Liver (tissue), 9 donors: Measurements from ENCODE around the gene LRFN5. TPM values are rescaled to one million over a fixed set of nuclear protein-coding genes. Genes with fewer than 3 reads are reported as not detected.

Source experiments
- DNase-seq: peaks from one replicate; pipeline ENCODE4 v3.0.0-alpha.2; 2017; ENCODE audit warnings: low spot score
- H3K27ac ChIP-seq, 2 donors: one replicate each; pipeline ENCODE4 v1.7.0; 2013; ENCODE audit warnings: inconsistent platforms in 2 of 2, low read length in 2 of 2, control low read depth in 1 of 2, low read depth in 1 of 2, mild to moderate bottlenecking in 1 of 2
- H3K27me3 ChIP-seq, 4 donors: one replicate each; pipeline versions ENCODE4 v1.6.1 to v1.7.0; 2013; ENCODE audit warnings: low read length in 3 of 4, inconsistent platforms in 1 of 4, mild to moderate bottlenecking in 1 of 4, moderate library complexity in 1 of 4; ENCODE audit not compliant: control insufficient read depth in 4 of 4, insufficient read depth in 4 of 4
- H3K36me3 ChIP-seq, 4 donors: one replicate each; pipeline versions ENCODE4 v1.6.1 to v1.7.0; 2013; ENCODE audit warnings: low read length in 3 of 4, mild to moderate bottlenecking in 3 of 4, low read depth in 1 of 4, moderate library complexity in 1 of 4; ENCODE audit not compliant: control insufficient read depth in 4 of 4, insufficient read depth in 3 of 4
- H3K4me1 ChIP-seq, 4 donors: one replicate each; pipeline versions ENCODE4 v1.6.1 to v1.7.0; 2013; ENCODE audit warnings: low read length in 3 of 4, mild to moderate bottlenecking in 3 of 4, moderate library complexity in 1 of 4; ENCODE audit not compliant: control insufficient read depth in 4 of 4, insufficient read depth in 4 of 4
- H3K4me3 ChIP-seq, 3 donors: one replicate each; pipeline versions ENCODE4 v1.6.1 to v1.7.0; 2013; ENCODE audit warnings: low read length in 3 of 3, control low read depth in 1 of 3, low read depth in 1 of 3, mild to moderate bottlenecking in 1 of 3
- H3K9ac ChIP-seq, 2 donors: one replicate each; pipeline ENCODE4 v1.7.0; 2013; ENCODE audit warnings: low read length in 2 of 2, mild to moderate bottlenecking in 2 of 2, moderate library complexity in 2 of 2, control low read depth in 1 of 2, low read depth in 1 of 2
- H3K9me3 ChIP-seq, 4 donors: one replicate each; pipeline versions ENCODE4 v1.6.1 to v1.7.0; 2013; ENCODE audit warnings: low read length in 3 of 4; ENCODE audit not compliant: control insufficient read depth in 4 of 4
- ATF3 ChIP-seq: IDR thresholded peaks from 2 replicates; pipeline ENCODE4 v1.6.1; 2016; ENCODE audit warnings: antibody characterized with exemption
- EGR1 ChIP-seq, 2 donors: IDR thresholded peaks; 2 replicates each; pipeline ENCODE4 v1.6.1; 2016 to 2018; ENCODE audit warnings: antibody characterized with exemption in 2 of 2, low read depth in 2 of 2
- FOXA1 ChIP-seq: IDR thresholded peaks from 2 replicates; pipeline ENCODE4 v1.6.1; 2016; ENCODE audit warnings: antibody characterized with exemption
- FOXA2 ChIP-seq: IDR thresholded peaks from 2 replicates; pipeline ENCODE4 v1.6.1; 2016; ENCODE audit warnings: antibody characterized with exemption
- GABPA ChIP-seq, 2 donors: IDR thresholded peaks in 1 of 2; conservative IDR thresholded peaks in 1 of 2; 2 replicates each; pipeline ENCODE4 v1.6.1; 2016; ENCODE audit warnings: antibody characterized with exemption in 2 of 2, mild to moderate bottlenecking in 1 of 2, moderate library complexity in 1 of 2
- HNF4A ChIP-seq, 2 donors: conservative IDR thresholded peaks; 2 replicates each; pipeline ENCODE4 v1.6.1; 2016; ENCODE audit warnings: antibody characterized with exemption in 2 of 2, mild to moderate bottlenecking in 2 of 2
- HNF4G ChIP-seq: IDR thresholded peaks from 2 replicates; pipeline ENCODE4 v1.6.1; 2016; ENCODE audit warnings: antibody characterized with exemption
- JUND ChIP-seq, 2 donors: IDR thresholded peaks; 2 replicates each; pipeline ENCODE4 v1.6.1; 2016; ENCODE audit warnings: antibody characterized with exemption in 2 of 2
- NR2F2 ChIP-seq: IDR thresholded peaks from 2 replicates; pipeline ENCODE4 v1.6.1; 2016; ENCODE audit warnings: antibody characterized with exemption
- SP1 ChIP-seq: IDR thresholded peaks from 2 replicates; pipeline ENCODE4 v1.6.1; 2018; ENCODE audit warnings: antibody characterized with exemption, mild to moderate bottlenecking
- TAF1 ChIP-seq: conservative IDR thresholded peaks from 2 replicates; pipeline ENCODE4 v1.6.1; 2016; ENCODE audit warnings: antibody characterized with exemption, mild to moderate bottlenecking
- WGBS: extraction: QIAGEN DNeasy Blood & Tissue Kit; methylation state at CpG from one replicate; pipeline ENCODE4 v1.1.7; 2013; 5-methylcytosine and 5-hydroxymethylcytosine counted together
- polyA plus RNA-seq, 2 donors: library from polyadenylated mRNA; stranded (reverse) in 1 of 2; unstranded in 1 of 2; fragments of 200-250 nt in 1 of 2; fragments of >200 nt in 1 of 2; fragmentation: Nextera tagmentation in 1 of 2; extraction: Ambion mirVana in 1 of 2; gene quantifications; one replicate each; pipeline versions ENCODE4 v1.2.1 to v1.2.3, GENCODE V29; 2013 to 2015
- total RNA-seq, 2 donors: library from RNA; depleted of rRNA; stranded (reverse); fragments of >200 nt; gene quantifications; one replicate each; pipeline ENCODE4 v1.2.3, GENCODE V29; 2014
- TF ChIP-seq, protein P1 (sequence below): fragments of 150-350 bp; IDR thresholded peaks from 2 replicates; pipeline ENCODE4 v1.5.1; 2017; ENCODE audit warnings: improper control_type of control experiment, low read depth, low read length; ENCODE audit not compliant: missing input control
- TF ChIP-seq, protein P2 (sequence below): IDR thresholded peaks from 2 replicates; pipeline ENCODE4 v1.6.1; 2016; ENCODE audit warnings: antibody characterized with exemption
- donor health status: healthy.
- donor health status: healthy.
- donor health status: healthy.
- donor health status: healthy.
- donor health status: healthy.

Gene LRFN5
- total and polyA plus RNA-seq, 4 donors: 0.07 to 0.23 (median 0.08) TPM; not detected in 1

- TF ChIP-seq ATF3 (no peak), EGR1 (IDR thresholded peaks at IDR 0.05; ENCODE audit: low read depth in 2 of 2) (no peak), SP1 (no peak)
- Histone ChIP-seq H3K9me3 (no peaks in the 10 kb centered on the region), H3K4me1 (no peaks in the 10 kb centered on the region), H3K36me3 (no peaks in the 10 kb centered on the region), H3K4me3 (no peak overlapping the region), H3K27me3 (no peaks in the 10 kb centered on the region), H3K9ac (no peak overlapping the region), H3K27ac (no peak overlapping the region)
- 86% methylated on average over 1 of the region's 1 CpG for WGBS
- DNase-seq: no peak
These were observed 203.7 kb downstream of the LRFN5 start for GRCh38 chr14:41810362-41810761.

DNA sequence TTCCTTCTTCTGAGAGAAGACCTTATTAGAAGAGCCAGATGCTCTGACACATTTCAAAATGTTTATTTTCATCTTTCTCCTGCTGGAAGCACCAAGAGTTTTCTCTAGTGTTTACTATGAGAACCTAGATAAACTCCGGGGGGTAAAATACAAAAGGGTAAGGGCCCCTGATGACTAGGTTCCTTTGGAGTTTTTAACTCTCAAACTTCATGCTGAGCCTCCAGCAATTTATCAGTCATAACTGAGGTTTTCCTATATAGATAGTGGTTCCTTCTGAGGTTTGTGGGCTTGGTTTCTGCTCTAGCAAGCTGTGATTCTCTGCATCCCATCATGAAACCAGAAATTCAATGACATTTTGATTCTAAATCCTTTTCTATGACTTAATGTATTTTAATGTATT is 210.9 kb downstream of the LRFN5 start:
- no peaks in the 10 kb centered on the region for H3K9me3 ChIP-seq
- H3K27me3 ChIP-seq: no peaks in the 10 kb centered on the region
- 44% methylated on average over 1 of the region's 1 CpG for WGBS

GRCh38 chr14:41824441-41824840 is 217.8 kb downstream of the LRFN5 start:
- TF ChIP-seq, protein P1, sequence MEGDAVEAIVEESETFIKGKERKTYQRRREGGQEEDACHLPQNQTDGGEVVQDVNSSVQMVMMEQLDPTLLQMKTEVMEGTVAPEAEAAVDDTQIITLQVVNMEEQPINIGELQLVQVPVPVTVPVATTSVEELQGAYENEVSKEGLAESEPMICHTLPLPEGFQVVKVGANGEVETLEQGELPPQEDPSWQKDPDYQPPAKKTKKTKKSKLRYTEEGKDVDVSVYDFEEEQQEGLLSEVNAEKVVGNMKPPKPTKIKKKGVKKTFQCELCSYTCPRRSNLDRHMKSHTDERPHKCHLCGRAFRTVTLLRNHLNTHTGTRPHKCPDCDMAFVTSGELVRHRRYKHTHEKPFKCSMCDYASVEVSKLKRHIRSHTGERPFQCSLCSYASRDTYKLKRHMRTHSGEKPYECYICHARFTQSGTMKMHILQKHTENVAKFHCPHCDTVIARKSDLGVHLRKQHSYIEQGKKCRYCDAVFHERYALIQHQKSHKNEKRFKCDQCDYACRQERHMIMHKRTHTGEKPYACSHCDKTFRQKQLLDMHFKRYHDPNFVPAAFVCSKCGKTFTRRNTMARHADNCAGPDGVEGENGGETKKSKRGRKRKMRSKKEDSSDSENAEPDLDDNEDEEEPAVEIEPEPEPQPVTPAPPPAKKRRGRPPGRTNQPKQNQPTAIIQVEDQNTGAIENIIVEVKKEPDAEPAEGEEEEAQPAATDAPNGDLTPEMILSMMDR: no peak
- Histone ChIP-seq H3K9me3 (peaks cover 0 to 5% (median 2%) of the 10 kb centered on the region in 4 donors), H3K36me3 (no peaks in the 10 kb centered on the region), H3K4me1 (no peaks in the 10 kb centered on the region), H3K4me3 (no peak overlapping the region), H3K27ac (no peak overlapping the region), H3K27me3 (no peaks in the 10 kb centered on the region), H3K9ac (no peak overlapping the region)
- DNase-seq: no peak
- 86% methylated on average over 2 of the region's 2 CpGs for WGBS

More for the DNA sequence above, 210.9 kb downstream of the LRFN5 start:
- H3K36me3 ChIP-seq: no peaks in the 10 kb centered on the region
- DNase-seq: no peak
- H3K4me1 ChIP-seq: no peaks in the 10 kb centered on the region
- no peak overlapping the region for H3K9ac ChIP-seq
- TF ChIP-seq JUND (IDR thresholded peaks at IDR 0.05): no peak
- no peak for TF ChIP-seq HNF4A (conservative IDR thresholded peaks at IDR 0.05)
- TF ChIP-seq GABPA (IDR thresholded peaks at IDR 0.05 in 1 of 2, conservative IDR thresholded peaks at IDR 0.05 in 1 of 2): no peak
- TF ChIP-seq EGR1 (IDR thresholded peaks at IDR 0.05; ENCODE audit: low read depth in 2 of 2): no peak
- TF ChIP-seq, protein P1: no peak
- TF ChIP-seq TAF1: no peak
- TF ChIP-seq HNF4G: no peak
- TF ChIP-seq, protein P2, sequence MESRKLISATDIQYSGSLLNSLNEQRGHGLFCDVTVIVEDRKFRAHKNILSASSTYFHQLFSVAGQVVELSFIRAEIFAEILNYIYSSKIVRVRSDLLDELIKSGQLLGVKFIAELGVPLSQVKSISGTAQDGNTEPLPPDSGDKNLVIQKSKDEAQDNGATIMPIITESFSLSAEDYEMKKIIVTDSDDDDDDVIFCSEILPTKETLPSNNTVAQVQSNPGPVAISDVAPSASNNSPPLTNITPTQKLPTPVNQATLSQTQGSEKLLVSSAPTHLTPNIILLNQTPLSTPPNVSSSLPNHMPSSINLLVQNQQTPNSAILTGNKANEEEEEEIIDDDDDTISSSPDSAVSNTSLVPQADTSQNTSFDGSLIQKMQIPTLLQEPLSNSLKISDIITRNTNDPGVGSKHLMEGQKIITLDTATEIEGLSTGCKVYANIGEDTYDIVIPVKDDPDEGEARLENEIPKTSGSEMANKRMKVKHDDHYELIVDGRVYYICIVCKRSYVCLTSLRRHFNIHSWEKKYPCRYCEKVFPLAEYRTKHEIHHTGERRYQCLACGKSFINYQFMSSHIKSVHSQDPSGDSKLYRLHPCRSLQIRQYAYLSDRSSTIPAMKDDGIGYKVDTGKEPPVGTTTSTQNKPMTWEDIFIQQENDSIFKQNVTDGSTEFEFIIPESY: no peak
- no peak for TF ChIP-seq NR2F2
- TF ChIP-seq FOXA2: no peak
- no peak for TF ChIP-seq FOXA1
- no peak overlapping the region for H3K27ac ChIP-seq
- H3K4me3 ChIP-seq: no peak overlapping the region
